A673 (cell line): ENCODE results near the gene WDR46. TPM values are rescaled to one million over a fixed set of nuclear protein-coding genes. Genes with fewer than 3 reads are reported as not detected.

Source experiments
- BruUV-seq: library from RNA; stranded (reverse); fragments of 400-500 nt; replicated peaks from 2 replicates; lab custom pipeline; 2021; lab: Mats Ljungman, UMichigan
- CTCF ChIA-PET: fragments of 300-600 bp; sonication (Branson Sonifier 250); formaldehyde crosslinking; loops from one replicate; lab custom pipeline; 2022; ENCODE audit warnings: antibody characterized with exemption; lab: Charles Lee
- POLR2A ChIA-PET: fragments of 300-600 bp; sonication (Branson Sonifier 250); formaldehyde crosslinking; loops from one replicate; lab custom pipeline; 2022; ENCODE audit warnings: antibody characterized with exemption; ENCODE audit not compliant: low non-redundant PET; lab: Charles Lee
- DNase-seq: peaks from one replicate; pipeline ENCODE4 v3.0.0-alpha.2; 2015; ENCODE audit warnings: low spot score
- H3K27ac ChIP-seq: fragments of 200-600 bp; sonication (generic); 2 replicates; pipeline ENCODE4 v1.5.1; 2016; ENCODE audit warnings: mixed run types, low read depth, mild to moderate bottlenecking, mixed read lengths, antibody characterized with exemption, low read length; ENCODE audit not compliant: poor library complexity, severe bottlenecking
- H3K27me3 ChIP-seq: fragments of 200-600 bp; sonication (generic); replicated peaks from 2 replicates; pipeline ENCODE4 v1.6.1; 2017; ENCODE audit warnings: mixed run types, low read depth, mild to moderate bottlenecking, mixed read lengths, antibody characterized with exemption, low read length; ENCODE audit not compliant: insufficient read depth, poor library complexity
- H3K36me3 ChIP-seq: fragments of 200-600 bp; sonication (generic); 2 replicates; pipeline ENCODE4 v1.6.1; 2016; ENCODE audit warnings: mixed run types, mild to moderate bottlenecking, mixed read lengths, antibody characterized with exemption, low read length; ENCODE audit not compliant: insufficient read depth, poor library complexity, severe bottlenecking
- H3K4me1 ChIP-seq: fragments of 200-600 bp; sonication (generic); 2 replicates; pipeline ENCODE4 v1.6.1; 2017; ENCODE audit warnings: mixed run types, mild to moderate bottlenecking, mixed read lengths, antibody characterized with exemption, low read length; ENCODE audit not compliant: insufficient read depth, poor library complexity, severe bottlenecking
- H3K4me3 ChIP-seq: fragments of 200-600 bp; sonication (generic); 2 replicates; pipeline ENCODE4 v1.5.1; 2016; ENCODE audit warnings: low read depth, mixed run types, mild to moderate bottlenecking, mixed read lengths, low read length; ENCODE audit not compliant: poor library complexity, severe bottlenecking
- H3K9me3 ChIP-seq: fragments of 200-600 bp; sonication (generic); 2 replicates; pipeline ENCODE4 v1.6.1; 2016; ENCODE audit warnings: mixed run types, low read depth, mild to moderate bottlenecking, mixed read lengths, antibody characterized with exemption, low read length; ENCODE audit not compliant: poor library complexity, severe bottlenecking
- CTCF ChIP-seq: fragments of 300-800, 200-600 bp; sonication (generic); conservative IDR thresholded peaks from 2 replicates; pipeline ENCODE4 v1.5.1; 2017; ENCODE audit warnings: low read depth, mild to moderate bottlenecking, antibody characterized with exemption, low read length, moderate library complexity, mixed read lengths
- EZH2 ChIP-seq: fragments of 200-600 bp; sonication (generic); IDR thresholded peaks from 2 replicates; pipeline ENCODE4 v1.6.1; 2017; ENCODE audit warnings: borderline replicate concordance, low read depth, mild to moderate bottlenecking, mixed read lengths, antibody characterized with exemption, low read length; ENCODE audit not compliant: poor library complexity, severe bottlenecking
- intact Hi-C: fragments of 100-400 bp; cut with micrococcal nuclease; formaldehyde crosslinking; loops from one replicate; pipeline ENCODE4 v1.10.0; 2022; ENCODE audit not compliant: unreplicated experiment
- total RNA-seq: library from RNA; stranded (reverse); gene quantifications from 2 replicates; pipeline ENCODE4 v1.2.3, GENCODE V29; 2021

WDR46 gene
- total RNA-seq, 1 experiment from 2014 or later = 97.9 TPM

- POLR2A ChIA-PET = no interaction called here
- H3K27ac ChIP-seq = peak overlapping the region; percentile 83
- H3K4me3 ChIP-seq = peak overlapping the region; percentile 78
- intact Hi-C loops = no loop called here
- CTCF ChIA-PET = no interaction called here
- DNase-seq = no peak
- H3K27me3 ChIP-seq = no peaks in the 10 kb centered on the region
- no peaks in the 10 kb centered on the region for H3K9me3 ChIP-seq
- BruUV-seq = no TSS peak
- H3K36me3 ChIP-seq = peaks cover 26% of the 10 kb centered on the region
- TF ChIP-seq EZH2 = no peak
- peaks cover 24% of the 10 kb centered on the region for H3K4me1 ChIP-seq
These were observed 35.1 kb upstream of the WDR46 start for GRCh38 chr6:33324125-33324524.

GRCh38 chr6:33323623-33323948, 34.5 kb upstream of the WDR46 start:
- no peak for TF ChIP-seq EZH2
- no peak for TF ChIP-seq CTCF
- peaks cover 28% of the 10 kb centered on the region for H3K4me1 ChIP-seq
- no peaks in the 10 kb centered on the region for H3K9me3 ChIP-seq
- ChIA-PET CTCF (no interaction called here), POLR2A (no interaction called here)
- peaks cover 31% of the 10 kb centered on the region for H3K36me3 ChIP-seq
- no peak for DNase-seq
- H3K27ac ChIP-seq = peak overlapping the region; percentile 83
- BruUV-seq = no TSS peak
- H3K27me3 ChIP-seq = no peaks in the 10 kb centered on the region
- intact Hi-C loops = no loop called here
- H3K4me3 ChIP-seq = peak overlapping the region; percentile 78

GRCh38 chr6:33321227-33321626, 32.2 kb upstream of the WDR46 start:
- BruUV-seq = no TSS peak
- H3K36me3 ChIP-seq = peaks cover 35% of the 10 kb centered on the region
- intact Hi-C loops = no loop called here
- TF ChIP-seq CTCF (no peak), EZH2 (no peak)
- peak overlapping the region; percentile 78 for H3K4me3 ChIP-seq
- no peaks in the 10 kb centered on the region for H3K27me3 ChIP-seq
- ChIA-PET CTCF (no interaction called here), POLR2A (no interaction called here)
- peaks cover 34% of the 10 kb centered on the region for H3K4me1 ChIP-seq
- H3K27ac ChIP-seq = peak overlapping the region; percentile 83
- DNase-seq = no peak
- H3K9me3 ChIP-seq = no peaks in the 10 kb centered on the region
